Measurements from ENCODE around the gene CX3CL1.
"Not testable (repeated sequence)": the region's sequence is repeated elsewhere in the genome, so short reads cannot be mapped to it uniquely, and the experiment has no call there.

Gene CX3CL1

DNA sequence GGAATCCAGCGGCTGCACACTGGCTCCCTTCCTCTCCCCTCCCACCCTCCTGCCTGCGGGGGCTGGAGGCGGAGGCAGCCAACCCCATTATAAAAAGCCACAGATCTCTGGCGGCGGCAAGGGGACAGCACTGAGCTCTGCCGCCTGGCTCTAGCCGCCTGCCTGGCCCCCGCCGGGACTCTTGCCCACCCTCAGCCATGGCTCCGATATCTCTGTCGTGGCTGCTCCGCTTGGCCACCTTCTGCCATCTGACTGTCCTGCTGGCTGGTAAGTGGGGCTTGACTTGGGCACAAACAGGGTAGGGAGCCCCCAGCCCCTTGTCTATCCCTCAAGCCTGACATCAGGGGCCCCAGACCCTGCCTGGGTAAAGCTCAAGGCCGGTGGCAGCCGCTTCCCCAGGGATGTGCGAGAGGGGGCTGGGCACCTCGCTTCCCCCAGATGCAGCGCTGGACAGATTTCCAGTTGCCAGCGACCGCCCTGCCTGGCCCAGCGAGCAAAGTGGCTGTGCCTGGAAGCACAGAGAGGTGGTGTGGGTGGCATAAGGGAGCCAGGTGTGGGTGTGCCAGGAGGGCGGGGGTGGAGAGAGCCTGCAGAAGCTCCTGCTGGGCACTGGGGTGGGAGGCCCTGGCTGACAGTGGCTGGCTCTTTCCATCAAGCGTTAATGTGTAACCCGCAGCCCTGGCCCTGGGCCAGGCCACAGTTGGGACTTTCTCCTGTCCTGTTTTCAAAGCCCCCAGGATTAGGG is at the start of gene CX3CL1:
Gene CX3CL1, plus strand, starts transcription at position 119 of the 745 bp plus-strand sequence. Its CDS starts 79 bp downstream, at position 198.
- no peak for DNase-seq

- no peak for DNase-seq
Measured at GRCh38 chr16:57324749-57325148, 47.5 kb upstream of the CX3CL1 start.

GRCh38 chr16:57325458-57325857 is 46.8 kb upstream of the CX3CL1 start:
- DNase-seq = no peak

DNA sequence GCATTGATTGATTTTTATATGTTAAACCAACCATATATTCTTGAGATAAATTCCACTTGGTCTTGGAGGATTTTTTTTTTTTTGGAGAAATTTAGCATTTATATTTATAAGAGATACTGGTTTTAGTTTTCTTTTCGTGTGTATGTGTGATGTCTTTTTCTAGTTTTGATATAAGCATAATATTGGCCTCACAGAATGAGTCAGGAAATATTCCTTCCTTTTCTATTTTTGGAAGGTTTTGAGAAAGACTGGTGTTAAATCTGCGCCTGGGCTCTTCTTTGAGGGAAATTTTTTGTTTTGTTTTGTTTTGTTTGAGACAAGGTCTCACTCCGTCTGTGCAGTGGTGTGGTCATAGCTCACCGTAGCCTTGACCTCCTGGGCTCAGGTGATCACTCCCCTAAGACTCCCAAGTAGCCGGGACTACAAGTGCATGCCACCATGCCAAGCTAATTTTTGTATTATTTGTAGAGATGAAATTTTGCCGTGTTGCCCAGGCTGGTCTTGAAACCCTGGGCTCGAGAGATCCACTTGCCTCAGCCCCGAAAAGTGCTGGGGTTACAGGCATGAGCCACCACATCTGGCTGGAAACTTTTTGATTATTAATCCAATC is 42.5 kb upstream of the CX3CL1 start:
- no peak for DNase-seq

DNA sequence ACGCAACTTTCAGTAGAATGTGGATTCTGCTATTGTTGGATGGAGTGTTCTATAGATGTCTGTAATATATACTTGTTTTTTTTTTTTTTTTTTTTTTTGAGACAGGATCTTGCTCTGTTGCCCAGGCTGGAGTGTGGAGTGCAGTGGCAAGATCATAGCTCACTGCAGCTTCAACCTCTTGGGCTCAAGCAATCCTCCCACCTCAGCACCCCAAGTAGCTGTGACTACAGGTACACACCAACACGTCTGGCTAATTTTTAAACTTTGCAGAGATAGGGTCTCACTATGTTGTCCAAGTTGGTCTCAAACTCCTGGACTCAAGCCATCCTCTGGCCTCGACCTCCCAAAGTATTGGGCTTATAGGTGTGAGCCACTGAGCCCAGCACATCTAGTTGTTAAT is 40.9 kb upstream of the CX3CL1 start:
- no peak for DNase-seq

- no peak for DNase-seq
Measured at GRCh38 chr16:57333402-57333801, 38.9 kb upstream of the CX3CL1 start.

GRCh38 chr16:57335366-57335765 is 36.9 kb upstream of the CX3CL1 start:
- no peak for DNase-seq

GRCh38 chr16:57341062-57341440 is 31.2 kb upstream of the CX3CL1 start:
- no peak for DNase-seq

GRCh38 chr16:57341441-57342303 is 30.6 kb upstream of the CX3CL1 start:
- no peak for DNase-seq

DNA sequence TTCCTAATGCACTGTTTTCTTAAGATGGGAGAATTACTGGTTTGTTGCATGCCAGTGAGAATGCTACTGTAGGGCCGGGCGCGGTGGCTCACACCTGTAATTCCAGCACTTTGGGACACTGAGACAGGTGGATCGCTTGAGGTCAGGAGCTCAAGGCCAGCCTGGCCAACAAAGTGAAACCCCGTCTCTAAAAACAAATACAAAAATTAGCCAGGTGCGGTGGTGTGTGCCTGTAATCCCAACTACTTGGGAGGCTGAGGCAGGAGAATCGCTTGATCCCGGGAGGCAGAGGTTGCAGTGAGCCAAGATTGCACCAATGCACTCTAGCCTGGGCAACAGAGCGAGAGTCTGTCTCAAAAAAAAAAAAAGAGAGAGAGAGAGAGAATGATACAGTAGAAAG is 29.7 kb upstream of the CX3CL1 start:
- DNase-seq = not testable (repeated sequence)

DNA sequence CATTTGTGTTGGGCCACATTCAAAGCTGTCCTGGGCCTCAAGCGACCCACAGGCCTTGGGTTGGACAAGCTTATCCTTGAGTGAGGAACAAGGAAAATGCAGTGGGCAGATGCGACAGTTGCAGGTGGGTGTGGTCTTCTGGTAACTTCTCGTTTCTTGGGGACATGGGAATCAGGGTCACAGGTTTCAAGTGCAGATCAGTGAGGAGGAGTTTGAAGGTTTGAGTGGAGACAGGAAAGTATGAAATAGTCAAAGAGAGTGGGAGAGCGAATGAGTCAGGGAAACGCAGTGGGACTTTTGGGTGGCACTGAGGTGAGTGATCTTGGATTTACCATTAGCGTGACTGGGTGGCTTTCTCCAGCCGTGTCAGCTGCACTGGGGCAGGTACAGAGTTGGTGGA is 29.1 kb upstream of the CX3CL1 start:
- DNase-seq = no peak

GRCh38 chr16:57344094-57344493 is 28.2 kb upstream of the CX3CL1 start:
- not testable (repeated sequence) for DNase-seq

- DNase-seq = no peak
Measured at GRCh38 chr16:57345021-57345420, 27.3 kb upstream of the CX3CL1 start.

DNA sequence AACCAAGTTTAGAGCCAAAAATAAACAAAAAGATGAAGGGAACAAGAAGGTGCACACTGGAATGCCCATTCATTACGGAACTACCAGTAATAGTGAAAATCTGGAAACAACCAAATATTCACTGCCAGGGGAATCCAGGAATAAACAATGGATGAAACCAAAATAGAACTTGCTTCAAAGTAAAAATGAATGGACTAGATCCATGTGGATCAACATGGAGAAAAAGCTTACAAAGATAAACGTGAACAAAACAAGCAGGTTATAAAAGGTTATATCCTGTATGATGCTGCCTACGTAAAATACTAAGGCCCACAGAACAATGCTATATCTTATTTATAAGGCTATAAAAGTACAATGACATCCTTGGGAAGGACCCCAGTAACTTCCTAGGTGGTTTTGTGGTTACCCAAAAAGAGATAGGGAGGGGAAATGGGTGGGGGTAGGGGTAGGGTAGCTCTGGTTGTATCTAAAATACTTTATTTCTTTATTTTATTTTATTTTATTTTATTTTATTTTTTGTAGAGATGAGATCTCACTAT is 26.6 kb upstream of the CX3CL1 start:
- no peak for DNase-seq

- DNase-seq = no peak
Measured at GRCh38 chr16:57347858-57348257, 24.4 kb upstream of the CX3CL1 start.

GRCh38 chr16:57348327-57348726 is 24.0 kb upstream of the CX3CL1 start:
- DNase-seq = no peak

- DNase-seq = no peak
Measured at GRCh38 chr16:57349212-57350031, 22.9 kb upstream of the CX3CL1 start.

DNA sequence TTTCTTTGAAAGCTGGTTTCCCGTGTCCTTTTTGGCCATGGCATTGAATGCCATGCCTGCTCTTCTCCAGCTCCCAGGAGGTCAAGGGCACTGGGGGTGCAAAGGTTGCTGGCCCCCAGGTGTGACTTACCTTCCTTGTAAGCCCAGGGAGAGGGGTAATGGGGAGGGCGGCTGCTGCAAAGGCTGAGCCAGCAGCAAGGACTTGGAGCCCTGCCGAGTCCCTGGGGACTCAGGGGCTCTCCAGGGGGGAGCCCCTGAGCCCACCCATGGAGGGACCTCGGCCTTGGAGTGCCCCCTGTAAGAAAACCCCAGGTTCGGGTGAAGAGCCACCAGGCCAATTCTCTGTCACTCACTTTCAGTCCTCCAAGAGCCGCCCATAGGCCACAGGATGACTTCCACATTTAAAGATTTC is 19.6 kb upstream of the CX3CL1 start:
- no peak for DNase-seq

DNA sequence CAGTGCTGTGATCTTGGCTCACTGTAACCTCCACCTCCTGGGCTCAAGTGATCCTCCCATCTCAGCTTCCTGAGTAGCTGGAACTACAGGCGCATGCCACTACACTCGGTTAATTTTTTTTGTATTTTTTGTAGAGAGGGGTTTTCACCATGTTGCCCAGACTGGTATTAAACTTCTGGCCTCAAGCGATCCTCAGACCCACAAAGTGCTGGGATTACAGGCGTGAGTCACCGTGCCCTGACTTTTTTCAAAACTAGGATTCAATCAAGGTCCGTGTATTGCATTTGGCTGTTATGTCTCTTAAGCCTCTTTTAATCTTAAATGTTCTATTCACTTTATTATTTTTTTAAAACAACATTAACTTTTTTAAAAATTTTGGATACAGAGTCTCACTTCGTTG is 18.0 kb upstream of the CX3CL1 start:
- no peak for DNase-seq

- no peak for DNase-seq
Measured at GRCh38 chr16:57355898-57356414, 16.3 kb upstream of the CX3CL1 start.

DNA sequence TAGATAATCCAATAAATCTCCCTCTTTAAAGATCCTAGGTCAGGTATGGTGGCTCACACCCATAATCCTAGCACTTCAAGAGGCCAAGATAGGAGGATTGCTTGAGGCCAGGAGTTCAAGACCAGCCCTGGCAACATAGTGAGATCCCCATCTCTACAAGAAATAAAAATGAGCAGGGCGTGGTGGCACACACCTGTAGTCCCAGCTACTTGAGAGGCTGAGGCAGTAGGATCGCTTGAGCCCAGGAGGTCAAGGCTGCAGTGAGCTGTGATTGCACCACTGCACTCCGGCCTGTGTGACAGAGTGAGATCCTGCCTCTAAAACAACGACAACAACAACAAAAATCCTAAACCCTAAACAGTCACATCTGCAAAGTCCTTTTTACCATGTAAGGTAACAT is 15.7 kb upstream of the CX3CL1 start:
- no peak for DNase-seq

- no peak for DNase-seq
Measured at GRCh38 chr16:57357330-57358085, 14.8 kb upstream of the CX3CL1 start.

All from NCI-H345 (cell line).